ENCODE results near the gene GDE1.

The GDE1 gene

DNA sequence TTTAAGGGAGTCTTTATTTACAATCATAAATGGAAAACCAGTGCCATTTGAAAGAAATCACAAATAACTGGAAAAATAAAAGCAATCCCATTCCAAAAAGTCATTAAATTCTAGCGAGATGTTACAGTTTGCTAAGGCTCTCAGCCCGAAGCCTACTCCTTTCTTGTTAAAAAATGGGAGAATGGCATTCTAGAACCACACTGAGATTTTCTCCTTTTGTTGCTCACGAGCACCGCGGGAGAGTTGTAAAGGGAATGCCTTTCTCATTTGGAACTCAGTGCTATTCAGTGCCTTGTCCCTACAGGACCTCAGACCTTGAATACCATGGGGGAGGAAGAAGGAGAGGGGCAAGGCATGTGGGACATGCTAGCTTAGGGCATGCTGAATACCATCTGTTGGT lies 36.3 kb downstream of the GDE1 start:
- DNase-seq: no peak

DNA sequence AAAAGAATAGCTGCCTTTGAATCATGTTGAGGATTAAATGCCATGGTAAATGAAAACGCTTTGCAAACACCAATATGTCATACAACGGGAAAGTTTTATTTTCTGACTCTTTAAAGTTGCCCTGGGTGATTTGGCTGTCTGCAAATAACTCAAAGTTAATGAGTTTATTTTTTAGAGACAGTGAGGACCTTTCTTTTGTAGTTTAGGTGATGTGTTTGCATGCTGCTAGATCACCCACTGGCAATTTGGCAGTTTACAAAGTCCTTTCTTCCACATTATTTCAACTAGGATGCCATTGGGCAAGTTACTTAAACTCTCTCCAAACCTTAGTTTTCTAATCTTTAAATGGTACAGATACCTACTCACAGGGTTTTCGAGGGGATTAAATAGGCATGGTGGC lies 37.8 kb downstream of the GDE1 start:
- DNase-seq: no peak

DNA sequence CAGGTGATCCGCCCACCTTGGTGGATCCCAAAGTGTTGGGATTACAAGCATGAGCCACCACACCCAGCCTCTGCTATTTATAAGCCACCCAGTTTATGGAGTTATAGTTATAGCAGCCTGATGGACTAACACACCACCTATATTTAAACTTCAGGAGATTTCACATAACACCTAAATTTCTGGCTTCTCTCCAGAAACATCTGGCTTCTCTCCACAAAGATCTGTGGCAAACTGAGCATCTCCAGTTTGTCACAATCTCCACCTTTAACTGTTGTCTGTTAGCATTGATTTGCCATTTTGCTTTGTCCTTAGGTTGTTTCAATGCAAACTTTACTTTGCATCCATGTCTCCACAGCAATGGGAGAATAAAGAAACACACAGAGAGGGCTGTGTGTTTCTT lies 39.6 kb downstream of the GDE1 start:
- DNase-seq: no peak

DNA sequence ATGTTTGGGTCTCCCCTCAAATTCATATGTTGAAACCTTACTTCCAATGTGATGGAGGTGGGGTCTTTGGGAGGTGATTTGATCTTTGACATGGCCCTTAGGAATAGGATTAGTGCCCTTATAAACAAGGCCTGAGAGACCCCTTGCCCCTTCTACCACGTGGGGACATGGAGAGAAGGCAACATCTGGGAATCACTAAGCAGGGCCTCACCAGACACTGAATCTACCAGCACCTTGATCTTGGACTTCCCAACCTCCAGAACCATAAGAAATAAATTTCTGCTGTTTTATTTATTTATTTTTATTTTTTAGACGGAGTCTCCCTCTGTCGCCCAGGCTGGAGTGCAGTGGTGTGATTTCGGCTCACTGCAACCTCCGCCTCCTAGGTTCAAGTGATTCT lies 40.1 kb downstream of the GDE1 start:
- DNase-seq: no peak

DNA sequence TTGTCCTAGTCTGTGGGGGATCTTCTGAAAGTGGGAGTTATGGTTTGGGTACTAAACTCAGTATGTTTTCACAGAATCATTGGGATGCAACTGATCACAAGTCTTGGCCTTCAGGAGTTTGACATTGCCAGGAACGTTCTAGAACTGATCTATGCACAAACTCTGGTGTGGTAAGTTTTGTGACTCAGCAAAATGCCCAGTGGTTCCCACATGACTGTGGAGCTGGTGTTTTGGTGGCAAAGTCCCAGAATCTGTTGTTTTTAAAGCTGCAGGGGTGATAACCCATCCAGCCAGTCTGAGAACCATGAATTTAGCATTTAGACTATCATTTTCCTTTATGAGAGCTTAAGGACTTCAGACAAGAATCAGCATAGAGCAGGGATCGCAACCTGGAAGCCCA lies 40.6 kb downstream of the GDE1 start:
- DNase-seq: no peak

DNA sequence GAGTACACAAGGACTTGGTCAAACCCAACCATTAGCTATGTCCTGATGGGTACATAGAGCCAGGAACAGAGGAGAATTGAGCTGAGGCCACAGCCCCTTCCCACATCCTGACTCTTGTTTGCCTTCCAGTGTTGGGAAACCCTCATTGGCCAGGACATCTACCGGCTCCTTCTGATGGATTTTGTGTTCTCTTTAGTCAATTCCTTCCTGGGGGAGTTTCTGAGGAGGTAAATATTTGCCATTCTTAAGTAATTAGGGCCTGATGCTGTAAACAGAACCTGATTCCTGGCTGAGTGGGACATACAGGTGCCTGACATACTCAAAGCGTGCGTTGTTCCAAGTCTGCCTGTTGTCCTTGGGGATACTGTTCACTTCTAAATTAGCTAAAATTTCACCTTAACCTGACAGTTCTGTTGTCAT lies 42.6 kb downstream of the GDE1 start:
- no peak for DNase-seq

DNA sequence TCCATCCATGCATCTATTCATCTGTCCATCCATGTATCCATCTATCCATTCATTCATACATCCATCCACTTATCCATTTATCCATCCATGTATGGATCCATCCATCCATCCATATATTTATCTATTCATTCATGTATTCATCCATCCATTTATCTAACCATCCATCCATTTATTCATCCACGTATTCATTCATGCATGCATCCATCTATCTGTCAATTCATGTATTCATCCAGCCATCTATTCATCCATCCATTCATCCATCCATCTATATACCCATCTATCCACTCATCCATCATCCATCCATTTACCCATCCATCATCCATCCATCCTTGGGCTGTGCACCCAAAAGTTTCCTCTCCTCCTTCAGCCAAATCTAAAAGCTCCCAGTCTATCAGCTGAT lies 43.4 kb downstream of the GDE1 start:
- DNase-seq: no peak

DNA sequence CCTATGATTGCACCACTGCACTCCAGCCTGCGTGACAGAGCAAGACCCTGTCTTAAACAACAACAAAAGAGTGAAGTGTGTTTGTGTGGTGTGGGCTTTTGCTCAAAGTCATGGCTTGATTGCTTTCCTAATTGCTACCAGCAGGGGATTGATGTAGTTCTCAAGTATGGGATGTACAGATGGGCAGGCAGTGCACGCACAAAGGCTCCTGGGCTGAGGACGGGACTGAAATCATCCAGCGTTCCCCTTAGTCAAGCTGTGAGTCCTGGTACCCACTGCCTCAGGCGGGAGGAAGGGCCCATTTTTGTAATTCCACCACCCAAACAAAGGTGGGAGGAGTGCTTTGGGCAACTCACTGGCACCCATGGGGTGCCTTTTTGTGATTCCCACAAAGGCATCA lies 47.3 kb downstream of the GDE1 start:
- DNase-seq: peak; percentile 13

DNA sequence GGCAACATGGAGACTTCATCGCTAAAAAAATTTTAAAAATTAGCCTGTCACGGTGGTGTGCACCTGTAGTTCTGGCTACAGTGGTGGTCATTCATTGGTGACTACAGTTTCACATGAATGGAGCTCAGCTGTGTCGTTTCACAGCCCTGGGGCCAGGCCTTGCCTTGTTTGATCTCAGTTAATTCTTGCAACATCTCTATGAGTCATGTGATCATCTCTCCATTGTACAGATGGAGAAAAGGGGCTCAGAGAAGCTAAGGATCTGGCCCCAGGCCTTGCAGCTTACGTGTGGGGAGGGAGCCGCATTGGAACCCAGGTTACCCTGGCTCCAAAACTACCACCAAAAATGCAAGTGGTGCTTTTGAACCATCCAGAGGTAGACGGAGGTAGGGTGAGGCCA lies 49.4 kb downstream of the GDE1 start:
- DNase-seq: no peak

DNA sequence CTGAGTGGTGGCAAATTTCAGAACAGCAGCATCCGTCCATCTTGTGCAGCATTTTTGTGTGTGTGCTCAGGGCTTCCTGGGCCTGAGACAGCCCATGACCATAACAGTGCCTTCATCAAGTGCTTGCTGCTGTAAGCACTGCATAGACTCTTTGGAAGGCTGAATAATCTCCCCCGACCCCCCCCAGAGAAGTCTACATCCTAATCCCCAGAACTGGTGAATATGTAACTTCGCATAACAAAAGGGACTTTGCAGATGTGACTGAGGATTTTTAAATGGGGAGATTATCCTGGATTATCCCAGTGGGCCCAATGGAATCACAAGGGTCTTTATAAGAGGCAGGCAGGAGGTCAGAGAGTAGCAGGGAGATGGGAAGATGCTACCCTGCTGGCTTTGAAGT lies 53.6 kb downstream of the GDE1 start:
- no peak for DNase-seq

DNA sequence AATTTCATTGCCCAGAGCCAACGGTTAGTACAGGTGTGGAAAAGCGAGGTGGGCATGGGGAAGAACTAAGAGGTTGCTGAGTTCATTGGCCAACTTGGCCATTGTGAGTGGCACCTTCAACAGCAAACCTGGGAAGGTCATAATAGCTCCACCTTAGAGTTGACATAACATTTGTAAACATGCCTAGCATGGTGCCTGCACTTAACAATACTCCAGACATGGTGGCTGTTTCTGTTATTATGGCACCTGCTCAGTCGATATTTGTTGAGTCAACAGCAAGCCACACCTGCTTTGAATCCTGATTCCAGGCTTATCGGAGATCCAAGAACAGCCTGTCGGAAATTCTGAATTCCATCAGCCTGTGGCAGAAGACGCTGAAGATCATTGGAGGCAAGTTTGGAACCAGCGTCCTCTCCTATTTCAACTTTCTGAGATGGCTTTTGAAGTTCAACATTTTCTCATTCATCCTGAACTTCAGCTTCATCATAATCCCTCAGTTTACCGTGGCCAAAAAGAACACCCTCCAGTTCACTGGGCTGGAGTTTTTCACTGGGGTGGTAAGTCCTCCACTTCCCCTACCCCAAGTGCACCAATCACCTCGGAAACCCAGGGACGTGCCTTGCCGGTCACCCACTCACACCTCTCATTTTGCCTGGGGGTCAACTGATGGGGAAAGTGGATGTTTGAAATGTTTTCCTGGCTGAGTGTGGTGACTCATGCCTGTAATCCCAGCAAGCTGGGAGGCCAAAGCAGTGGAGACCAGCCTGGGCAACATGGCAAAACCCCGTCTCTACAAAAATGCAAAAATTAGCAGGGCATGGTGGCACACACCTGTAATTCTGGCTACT lies 58.2 kb downstream of the GDE1 start:
- DNase-seq: no peak

DNA sequence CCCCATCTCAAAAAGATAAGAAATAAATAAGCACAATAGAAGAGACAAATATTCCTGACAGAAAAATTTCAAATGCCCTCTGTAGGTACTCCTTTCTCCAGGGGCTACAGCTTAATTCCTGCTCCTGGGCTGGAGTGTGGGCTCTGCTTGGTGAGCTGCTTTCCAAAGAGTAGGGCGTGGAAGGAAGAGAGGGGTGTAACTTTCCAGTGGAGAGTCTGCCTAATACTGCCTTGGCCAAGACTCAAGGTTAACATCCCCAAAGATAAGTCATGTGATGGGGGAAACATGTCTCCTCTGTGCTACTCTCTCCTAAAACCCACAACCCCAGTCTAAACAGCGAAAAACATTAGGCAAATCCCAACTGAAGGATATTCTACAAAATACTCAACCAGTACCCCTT lies 61.5 kb downstream of the GDE1 start:
- DNase-seq: no peak

DNA sequence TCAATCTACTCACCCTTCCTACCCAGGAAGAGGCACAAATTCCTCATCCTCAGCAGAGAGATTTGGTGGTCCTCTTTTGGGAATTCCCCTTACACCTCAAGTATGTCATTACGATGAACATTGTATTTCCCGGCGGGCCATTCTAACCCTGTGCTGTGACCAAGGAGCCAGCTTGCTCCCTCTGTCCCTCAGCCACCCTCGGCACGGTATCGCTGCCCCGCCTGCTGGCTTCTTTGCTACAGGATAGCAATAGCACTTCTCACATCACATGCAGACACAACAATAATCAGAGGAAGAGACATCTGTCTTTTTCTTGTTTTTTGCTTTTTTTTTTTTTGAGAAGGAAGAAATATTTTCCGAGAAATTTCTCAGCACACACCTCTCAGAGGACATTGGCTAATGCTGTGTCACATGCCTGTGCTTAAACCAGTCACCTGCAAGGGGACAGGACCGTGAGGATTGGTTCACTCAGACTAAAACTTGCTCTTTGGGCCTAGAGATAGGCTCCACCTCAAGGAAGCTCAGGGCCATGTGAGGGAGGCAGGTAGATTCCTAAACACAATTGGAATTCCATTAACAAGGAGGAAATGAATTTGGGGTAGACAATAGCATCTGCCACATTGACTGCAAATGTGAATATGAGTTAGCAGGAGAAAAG lies 63.0 kb downstream of the GDE1 start:
- DNase-seq: no peak

All from NCI-H524 treated with DMSO at 0.1 percent for 48 hours (cell line).